NT2/D1 (cell line): Measurements from ENCODE around the gene CMTR2.

Experiments used
- DNase-seq: peaks from one replicate; pipeline ENCODE4 v3.0.0-alpha.2; 2011; ENCODE audit warnings: low read depth, low spot score
- H3K27me3 ChIP-seq: 2 replicates; pipeline ENCODE4 v1.6.0; 2011; ENCODE audit warnings: mild to moderate bottlenecking; ENCODE audit not compliant: insufficient read length, insufficient read depth
- H3K36me3 ChIP-seq: 2 replicates; pipeline ENCODE4 v1.6.1; 2011; ENCODE audit warnings: mild to moderate bottlenecking, low read length, mixed read lengths; ENCODE audit not compliant: insufficient read depth, insufficient read length
- H3K4me1 ChIP-seq: 2 replicates; pipeline ENCODE4 v1.5.1; 2011; ENCODE audit not compliant: insufficient read depth, insufficient read length
- H3K4me3 ChIP-seq: 2 replicates; pipeline ENCODE4 v1.5.1; 2011; ENCODE audit warnings: low read depth; ENCODE audit not compliant: insufficient read length
- H3K9ac ChIP-seq: 2 replicates; pipeline ENCODE4 v1.6.0; 2011; ENCODE audit warnings: low read depth; ENCODE audit not compliant: insufficient read length
- H3K9me3 ChIP-seq: 2 replicates; pipeline ENCODE4 v1.5.1; 2011; ENCODE audit warnings: mild to moderate bottlenecking, low read length; ENCODE audit not compliant: insufficient read depth
- SUZ12 ChIP-seq: IDR thresholded peaks from 2 replicates; pipeline ENCODE4 v1.6.1; 2011; ENCODE audit not compliant: insufficient read length, insufficient read depth; ENCODE audit errors: extremely low read depth
- YY1 ChIP-seq: IDR thresholded peaks from 2 replicates; pipeline ENCODE4 v1.6.1; 2011; ENCODE audit not compliant: insufficient read length, insufficient read depth
- ZNF274 ChIP-seq: IDR thresholded peaks from 2 replicates; pipeline ENCODE4 v1.6.1; 2011; ENCODE audit warnings: mild to moderate bottlenecking, low read depth, low read length

CMTR2 gene

DNA sequence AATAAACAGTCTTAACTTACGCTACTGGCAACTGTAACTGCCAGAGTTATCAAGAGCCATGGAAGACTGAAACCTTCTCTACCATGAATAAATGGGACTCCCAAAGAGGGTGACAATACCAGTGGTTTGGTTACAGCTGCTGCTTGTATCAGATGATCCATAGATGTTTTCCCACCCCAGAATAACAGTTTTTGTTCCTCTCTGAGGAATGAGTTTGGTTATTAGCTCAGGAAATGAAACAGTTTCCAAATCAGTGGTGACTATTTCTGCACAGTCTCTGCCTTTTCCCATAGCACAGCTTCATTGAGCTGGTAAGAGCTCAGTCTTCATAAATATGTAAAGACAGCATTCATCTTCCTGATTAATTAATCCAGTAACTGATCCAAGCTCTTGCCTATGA, 44.7 kb downstream of the CMTR2 start:
- no peaks in the 10 kb centered on the region for H3K4me1 ChIP-seq
- H3K9me3 ChIP-seq: no peaks in the 10 kb centered on the region
- TF ChIP-seq YY1: no peak
- TF ChIP-seq SUZ12: no peak
- TF ChIP-seq ZNF274: no peak
- H3K4me3 ChIP-seq: no peak overlapping the region
- no peak for DNase-seq
- no peak overlapping the region for H3K9ac ChIP-seq
- no peaks in the 10 kb centered on the region for H3K27me3 ChIP-seq
- H3K36me3 ChIP-seq: no peaks in the 10 kb centered on the region

DNA sequence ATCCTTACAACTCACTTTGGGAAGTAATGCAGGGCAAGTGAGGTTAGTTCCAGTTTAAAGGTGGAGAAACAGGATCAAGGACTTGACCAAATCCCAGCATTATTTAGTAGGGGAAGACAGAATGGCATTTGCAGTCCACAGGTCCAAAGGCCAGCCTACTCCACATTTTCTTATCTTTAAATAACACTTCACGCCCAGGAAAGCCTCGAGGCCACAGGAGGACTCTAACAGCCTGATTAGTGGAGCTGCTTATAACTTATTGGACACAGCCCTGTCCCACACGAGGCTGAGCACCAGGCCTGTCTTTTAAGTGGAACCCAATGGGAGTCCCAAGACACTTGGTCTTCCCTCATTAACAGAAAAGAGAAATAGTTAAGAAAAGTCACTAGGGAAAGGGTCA, 46.6 kb downstream of the CMTR2 start:
- DNase-seq: no peak
- Histone ChIP-seq H3K4me3 (no peak overlapping the region), H3K27me3 (no peaks in the 10 kb centered on the region), H3K9ac (no peak overlapping the region), H3K36me3 (no peaks in the 10 kb centered on the region), H3K9me3 (0 out of 2 replicates have a peak, but pooled peaks cover 2% of the 10 kb centered on the region), H3K4me1 (no peaks in the 10 kb centered on the region)
- TF ChIP-seq YY1 (no peak), SUZ12 (no peak), ZNF274 (no peak)

DNA sequence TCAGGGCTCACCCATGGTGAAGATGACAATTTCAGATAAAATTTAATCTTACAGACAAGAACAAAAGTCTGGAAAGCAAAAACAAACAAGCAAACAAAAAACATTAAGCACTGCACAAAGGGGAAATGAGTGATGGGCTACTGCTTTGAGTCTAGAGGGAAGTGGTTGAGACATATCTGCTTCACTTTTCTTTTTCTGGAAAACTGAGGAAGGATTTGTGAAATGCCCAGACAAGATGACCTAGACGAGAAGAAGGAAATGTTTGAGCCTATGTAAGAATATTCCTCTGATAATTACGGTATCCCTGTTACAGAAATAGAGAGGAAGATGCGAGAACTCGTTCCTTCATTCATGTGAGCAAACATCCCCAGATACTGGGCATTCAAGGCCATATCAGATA, 47.2 kb downstream of the CMTR2 start:
- peaks cover 7% of the 10 kb centered on the region; the same call in 1 of the 2 replicates for H3K9me3 ChIP-seq
- DNase-seq: no peak
- no peak overlapping the region for H3K9ac ChIP-seq
- H3K36me3 ChIP-seq: no peaks in the 10 kb centered on the region
- H3K4me1 ChIP-seq: no peaks in the 10 kb centered on the region
- TF ChIP-seq ZNF274 (no peak), SUZ12 (no peak), YY1 (no peak)
- no peak overlapping the region for H3K4me3 ChIP-seq
- H3K27me3 ChIP-seq: no peaks in the 10 kb centered on the region
